HUES6 (cell line): ENCODE measurements around the gene MSL3B.
"Not testable (repeated sequence)": the region's sequence is repeated elsewhere in the genome, so short reads cannot be mapped to it uniquely, and the experiment has no call there.

Source experiments
- H3K27ac ChIP-seq: 2 replicates; pipeline ENCODE4 v1.7.0; 2013; ENCODE audit warnings: low read depth, mild to moderate bottlenecking, low read length, inconsistent platforms
- H3K27me3 ChIP-seq: 2 replicates; pipeline ENCODE4 v1.6.1; 2013; ENCODE audit warnings: low read length; ENCODE audit not compliant: control insufficient read depth, insufficient read depth
- H3K36me3 ChIP-seq: 2 replicates; pipeline ENCODE4 v1.6.1; 2013; ENCODE audit warnings: low read length; ENCODE audit not compliant: control insufficient read depth, insufficient read depth
- H3K4me1 ChIP-seq: 2 replicates; pipeline ENCODE4 v1.6.1; 2013; ENCODE audit warnings: low read length; ENCODE audit not compliant: control insufficient read depth, insufficient read depth
- H3K4me3 ChIP-seq: 2 replicates; pipeline ENCODE4 v1.5.1; 2013; ENCODE audit warnings: low read depth, low read length
- H3K9ac ChIP-seq: one replicate; pipeline ENCODE4 v1.6.1; 2013; ENCODE audit warnings: mild to moderate bottlenecking, low read length
- H3K9me3 ChIP-seq: 2 replicates; pipeline ENCODE4 v1.6.1; 2013; ENCODE audit warnings: low read depth, low read length; ENCODE audit not compliant: control insufficient read depth, insufficient read depth

Gene MSL3B

DNA sequence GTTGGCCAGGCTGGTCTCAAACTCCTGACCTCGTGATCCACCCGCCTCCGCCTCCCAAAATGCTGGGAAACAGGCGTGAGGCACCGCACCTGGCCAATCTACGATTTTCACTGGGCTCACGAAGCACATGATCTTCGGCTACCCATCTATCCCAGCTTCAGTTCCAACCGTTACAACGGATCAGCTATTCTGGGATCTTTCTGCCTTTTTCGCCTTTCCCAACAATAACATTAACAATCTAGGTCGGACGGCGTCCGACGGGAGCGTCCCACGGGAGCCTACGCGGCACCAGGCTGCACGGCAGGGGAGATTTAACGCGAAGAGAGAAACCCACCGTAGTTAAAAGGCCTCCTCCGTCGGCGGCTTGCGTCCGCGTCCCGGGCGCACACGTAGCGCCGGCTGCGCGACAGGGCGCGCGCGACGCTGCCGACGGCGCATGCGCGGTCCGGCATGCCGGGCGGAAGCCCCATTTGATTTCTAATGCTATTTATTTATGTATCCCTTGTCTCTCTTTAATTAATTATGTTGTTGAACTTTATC is at the start of gene MSL3B:
Gene MSL3B, minus strand, starts transcription at position 394 of the 540 bp plus-strand sequence.
- Histone ChIP-seq H3K9ac (peak within 1 kb of the TSS; percentile 86), H3K27ac (peak within 1 kb of the TSS; percentile 79), H3K27me3 (peaks cover 19% of the 10 kb centered on the region)

DNA sequence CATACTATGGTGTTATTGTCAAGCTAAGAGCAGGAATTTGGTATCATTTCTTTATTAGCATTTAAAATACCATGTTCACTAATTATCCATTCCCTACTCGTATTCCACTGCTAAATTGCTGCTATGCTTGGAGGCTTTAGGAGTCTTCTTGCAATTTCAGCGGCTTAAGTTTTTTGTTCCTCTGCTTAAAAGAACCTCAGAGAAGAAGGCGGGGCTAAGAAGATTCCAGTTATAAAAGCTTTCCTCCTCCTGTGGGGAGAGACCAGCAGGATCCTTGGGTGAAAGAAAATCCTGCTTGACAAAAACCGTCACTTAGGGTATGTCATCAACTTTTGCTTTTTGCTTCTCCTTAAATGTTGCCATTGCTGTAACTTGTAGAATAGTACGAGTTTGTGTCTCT is 48.9 kb upstream of the MSL3B start, which contains the start of gene TRPM8:
Gene TRPM8, plus strand, starts transcription at position 258 of the 400 bp plus-strand sequence. CDS start 9,165 bp downstream, outside the sequence.
- H3K27ac ChIP-seq, result no peak within 1 kb of the TSS
- H3K9ac ChIP-seq, result no peak within 1 kb of the TSS
- H3K27me3 ChIP-seq, result peaks cover 5% of the 10 kb centered on the region; the same call in 1 of the 2 replicates
- H3K4me3 ChIP-seq, result no peak within 1 kb of the TSS
- H3K9me3 ChIP-seq, result no peaks in the 10 kb centered on the region
- no peaks in the 10 kb centered on the region for H3K36me3 ChIP-seq
- 0 out of 2 replicates have a peak, but pooled peaks cover 4% of the 10 kb centered on the region for H3K4me1 ChIP-seq

More for the DNA sequence above, at the start of gene MSL3B:
- Histone ChIP-seq H3K4me1 (0 out of 2 replicates have a peak, but pooled peaks cover 5% of the 10 kb centered on the region), H3K4me3 (peak within 1 kb of the TSS; percentile 73), H3K9me3 (no peaks in the 10 kb centered on the region; the same call in 1 of the 2 replicates), H3K36me3 (peaks cover 16% of the 10 kb centered on the region)

DNA sequence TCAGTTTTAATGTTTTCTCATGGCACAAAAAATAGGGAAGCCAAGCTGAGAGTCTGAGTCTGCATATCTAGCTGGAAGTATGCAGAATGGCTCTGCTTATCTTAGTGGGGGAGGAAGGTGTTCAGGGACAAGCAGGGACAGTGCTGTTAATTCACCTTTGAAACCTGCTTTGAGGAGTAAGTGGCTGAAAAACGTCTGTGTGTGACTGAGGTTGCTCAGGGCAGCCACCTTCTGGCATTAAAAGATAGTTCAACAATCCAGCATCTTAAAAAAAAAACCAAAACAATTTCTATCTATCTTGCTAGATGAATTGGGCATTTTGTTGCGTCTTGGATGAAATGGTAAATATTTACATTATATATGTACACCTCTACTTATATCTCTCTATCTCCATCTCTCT is 46.9 kb upstream of the MSL3B start:
- H3K36me3 ChIP-seq, result no peaks in the 10 kb centered on the region
- H3K9me3 ChIP-seq, result no peaks in the 10 kb centered on the region
- H3K27ac ChIP-seq, result no peak overlapping the region
- peaks cover 5% of the 10 kb centered on the region; the same call in 1 of the 2 replicates for H3K27me3 ChIP-seq
- H3K9ac ChIP-seq, result no peak overlapping the region
- H3K4me1 ChIP-seq, result 0 out of 2 replicates have a peak, but pooled peaks cover 4% of the 10 kb centered on the region
- H3K4me3 ChIP-seq, result no peak overlapping the region

DNA sequence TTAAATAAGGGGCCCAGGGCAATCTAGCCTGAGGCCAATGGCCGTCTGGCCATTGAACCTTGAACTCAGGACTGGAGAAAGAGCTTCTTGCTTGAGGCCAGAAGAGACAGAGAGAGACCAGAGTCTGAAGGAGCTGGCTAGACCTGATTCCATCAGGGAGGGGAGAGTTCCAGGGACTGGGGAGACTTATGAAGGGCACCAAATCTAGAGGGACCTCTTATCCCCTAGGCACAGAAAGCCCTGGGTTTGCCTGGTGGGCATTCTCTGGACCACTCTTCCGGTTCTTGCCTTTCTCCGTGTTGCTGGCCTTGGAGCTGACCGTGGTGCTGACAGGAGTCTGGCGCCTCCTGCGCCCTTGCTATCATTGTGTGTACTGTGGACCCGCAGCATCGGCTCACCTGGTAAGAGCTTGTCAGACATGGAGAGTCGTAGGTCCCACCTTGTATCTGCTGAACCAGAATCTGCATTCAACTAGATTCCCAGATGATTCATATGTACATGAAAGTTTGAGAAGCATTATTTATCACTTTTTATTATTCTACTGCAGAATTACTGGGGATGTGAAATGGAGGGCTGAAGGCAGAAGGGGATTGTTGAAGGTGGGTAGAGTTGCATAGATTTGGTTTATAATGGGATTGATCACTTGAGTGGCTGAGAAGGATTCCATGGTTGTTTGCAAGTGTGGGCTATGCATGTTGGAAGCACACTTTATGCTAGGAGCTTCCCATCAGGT is 44.7 kb upstream of the MSL3B start:
- Histone ChIP-seq H3K4me3 (no peak overlapping the region), H3K27ac (no peak overlapping the region), H3K36me3 (no peaks in the 10 kb centered on the region), H3K9ac (no peak overlapping the region), H3K9me3 (no peaks in the 10 kb centered on the region), H3K4me1 (0 out of 2 replicates have a peak, but pooled peaks cover 4% of the 10 kb centered on the region), H3K27me3 (peaks cover 5% of the 10 kb centered on the region)

DNA sequence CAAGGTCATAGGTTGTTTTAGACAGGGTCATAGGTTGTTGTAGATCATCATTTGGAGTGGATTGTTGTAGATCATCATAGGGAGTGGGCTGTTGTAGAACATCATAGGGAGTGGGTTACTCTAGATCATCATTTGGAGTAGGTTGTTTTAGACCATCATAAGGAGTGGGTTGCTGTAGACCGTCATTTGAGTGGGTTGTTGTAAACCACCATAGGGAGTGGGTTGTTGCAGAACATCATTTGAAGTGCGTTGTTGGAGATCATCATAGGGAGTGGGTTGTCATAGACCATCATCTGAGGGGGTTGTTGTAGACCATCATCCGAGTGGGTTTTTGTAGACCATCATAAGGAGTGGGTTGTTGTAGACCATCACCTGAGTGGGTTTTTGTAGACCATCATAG is 39.4 kb upstream of the MSL3B start:
- Histone ChIP-seq H3K4me3 (no peak overlapping the region), H3K27ac (no peak overlapping the region), H3K4me1 (no peaks in the 10 kb centered on the region), H3K9me3 (peaks cover 3% of the 10 kb centered on the region; the same call in 1 of the 2 replicates), H3K9ac (no peak overlapping the region), H3K27me3 (peaks cover 3% of the 10 kb centered on the region), H3K36me3 (no peaks in the 10 kb centered on the region)

DNA sequence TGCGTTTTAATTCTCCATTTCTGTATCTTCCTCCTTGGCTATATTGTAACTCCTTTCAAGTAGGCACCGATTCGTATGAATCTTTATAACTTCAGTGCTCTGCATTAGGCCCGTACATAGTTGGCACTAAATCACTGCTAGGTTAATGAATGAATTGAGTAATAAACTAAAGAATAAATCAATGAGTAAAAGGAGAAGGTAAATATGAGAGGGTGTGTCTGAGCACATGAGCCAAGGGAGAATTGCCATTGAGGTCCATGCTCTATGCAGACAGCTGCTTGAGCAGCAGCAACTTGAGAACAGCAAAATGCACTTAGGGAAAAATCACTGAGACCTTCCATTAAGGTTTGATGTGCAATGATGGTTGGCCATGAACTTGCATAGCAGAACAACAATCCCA is 37.8 kb upstream of the MSL3B start:
- H3K27me3 ChIP-seq, result peaks cover 9% of the 10 kb centered on the region
- H3K4me3 ChIP-seq, result no peak overlapping the region
- H3K36me3 ChIP-seq, result no peaks in the 10 kb centered on the region
- H3K9me3 ChIP-seq, result peaks cover 3% of the 10 kb centered on the region; the same call in 1 of the 2 replicates
- no peaks in the 10 kb centered on the region for H3K4me1 ChIP-seq
- H3K9ac ChIP-seq, result no peak overlapping the region
- H3K27ac ChIP-seq, result no peak overlapping the region

DNA sequence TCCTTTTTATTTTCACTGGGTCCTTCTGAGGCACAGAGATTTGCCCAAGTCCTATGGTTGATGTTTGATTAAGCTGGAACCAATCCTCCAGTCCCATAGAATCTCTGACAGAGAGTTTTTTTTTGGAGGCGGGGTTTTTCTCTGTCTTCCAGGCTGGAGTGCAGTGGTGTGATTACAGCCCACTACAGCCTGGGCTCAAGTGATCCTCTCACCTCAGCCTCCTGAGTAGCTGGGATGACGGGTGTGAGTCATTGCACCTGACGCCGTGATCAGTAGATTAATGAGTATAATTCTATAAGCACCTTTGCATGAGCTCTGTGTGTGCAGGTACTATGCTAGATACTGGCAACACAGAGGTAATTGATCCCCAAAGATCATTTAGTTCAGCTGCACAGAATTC is 33.7 kb upstream of the MSL3B start:
- Histone ChIP-seq H3K27me3 (peaks cover 16% of the 10 kb centered on the region), H3K9ac (no peak overlapping the region), H3K36me3 (no peaks in the 10 kb centered on the region), H3K4me3 (no peak overlapping the region), H3K27ac (no peak overlapping the region), H3K9me3 (peaks cover 3% of the 10 kb centered on the region; the same call in 1 of the 2 replicates), H3K4me1 (no peaks in the 10 kb centered on the region)

DNA sequence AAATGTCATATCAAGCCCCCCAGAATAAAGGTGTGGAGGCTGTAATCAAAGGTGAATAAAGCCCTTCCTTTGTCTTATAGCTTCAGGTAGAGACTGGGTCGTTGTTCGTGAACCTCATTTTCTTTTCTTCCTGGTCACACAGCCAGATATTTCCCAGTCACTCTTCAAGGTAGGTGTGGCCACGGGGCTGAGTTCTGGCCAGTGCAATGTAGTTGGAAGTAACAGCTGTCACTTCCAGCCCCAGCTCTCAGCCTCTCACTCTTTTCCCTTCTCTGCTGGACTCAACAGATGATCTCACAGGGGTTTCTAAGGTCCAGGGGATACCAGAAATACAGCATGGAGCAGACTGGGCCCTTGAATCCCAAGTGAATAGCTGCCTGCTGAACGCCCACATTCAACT is 33.2 kb upstream of the MSL3B start:
- no peak overlapping the region for H3K27ac ChIP-seq
- no peaks in the 10 kb centered on the region for H3K4me1 ChIP-seq
- H3K9me3 ChIP-seq, result peaks cover 3% of the 10 kb centered on the region; the same call in 1 of the 2 replicates
- H3K4me3 ChIP-seq, result no peak overlapping the region
- no peaks in the 10 kb centered on the region for H3K36me3 ChIP-seq
- H3K9ac ChIP-seq, result no peak overlapping the region
- H3K27me3 ChIP-seq, result peaks cover 16% of the 10 kb centered on the region

DNA sequence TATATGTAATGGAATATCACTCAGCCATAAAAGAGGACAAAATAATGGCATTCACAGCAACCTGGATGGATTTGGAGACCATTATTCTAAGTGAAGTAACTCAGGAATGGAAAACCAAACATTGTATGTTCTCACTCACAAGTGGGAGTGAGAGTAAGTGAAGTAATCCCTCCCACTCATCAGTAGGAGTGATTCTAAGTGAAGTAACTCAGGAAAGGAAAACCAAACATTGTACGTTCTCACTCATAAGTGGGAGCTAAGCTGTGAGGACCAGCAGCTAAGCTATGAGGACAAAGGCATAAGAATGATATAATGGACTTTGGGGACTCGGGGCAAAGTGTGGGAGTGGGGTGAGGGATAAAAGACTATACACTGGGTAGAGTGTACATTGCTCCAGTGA is 28.1 kb upstream of the MSL3B start:
- peaks cover 10% of the 10 kb centered on the region for H3K27me3 ChIP-seq
- H3K27ac ChIP-seq, H3K4me3 ChIP-seq, H3K4me1 ChIP-seq, H3K9me3 ChIP-seq, H3K36me3 ChIP-seq, H3K9ac ChIP-seq: not testable (repeated sequence)

DNA sequence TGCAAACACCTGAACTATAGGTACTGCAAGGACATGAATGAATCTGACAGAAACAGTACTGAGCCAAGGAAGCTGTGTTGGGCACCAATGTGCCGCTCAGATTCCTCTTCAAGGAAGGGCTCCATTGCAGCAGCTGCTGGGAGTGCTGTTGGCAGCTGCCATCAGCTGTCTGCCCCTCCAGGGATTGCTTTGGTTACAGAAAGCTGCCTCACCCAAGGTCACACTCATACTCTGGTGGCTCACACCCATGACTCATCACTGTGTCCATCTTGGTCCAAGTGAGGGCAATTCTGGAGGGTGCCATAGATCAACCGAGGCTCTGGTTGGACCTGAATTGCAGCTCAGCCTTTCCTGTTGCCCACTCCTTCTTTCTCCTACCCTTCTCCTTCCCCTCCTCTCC is 24.6 kb upstream of the MSL3B start:
- H3K27ac ChIP-seq, result no peak overlapping the region
- no peaks in the 10 kb centered on the region for H3K4me1 ChIP-seq
- no peak overlapping the region for H3K9ac ChIP-seq
- H3K27me3 ChIP-seq, result peaks cover 4% of the 10 kb centered on the region; the same call in 1 of the 2 replicates
- no peaks in the 10 kb centered on the region for H3K9me3 ChIP-seq
- H3K4me3 ChIP-seq, result no peak overlapping the region
- no peaks in the 10 kb centered on the region for H3K36me3 ChIP-seq

DNA sequence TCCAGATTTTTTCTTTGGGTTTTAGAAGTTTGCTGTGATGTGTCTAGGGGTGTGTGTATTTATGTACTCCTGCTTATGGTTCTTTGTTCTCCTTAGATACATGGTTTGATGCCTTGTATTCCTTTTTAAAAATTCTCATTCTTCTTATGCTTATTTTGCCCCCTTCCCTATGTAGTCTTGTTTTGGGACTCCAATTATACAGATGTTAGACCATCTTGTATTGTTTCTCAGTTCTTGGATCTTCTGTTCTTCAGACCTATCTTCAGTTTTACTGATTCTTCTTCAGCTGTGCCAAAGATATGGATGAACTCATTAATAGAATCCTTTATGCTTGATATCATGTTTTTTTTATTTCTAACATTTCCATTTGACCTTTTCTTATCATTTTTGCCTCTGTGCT is 14.2 kb upstream of the MSL3B start:
- no peak overlapping the region for H3K9ac ChIP-seq
- no peaks in the 10 kb centered on the region for H3K36me3 ChIP-seq
- H3K4me1 ChIP-seq, result no peaks in the 10 kb centered on the region
- no peak overlapping the region for H3K27ac ChIP-seq
- peaks cover 13% of the 10 kb centered on the region for H3K9me3 ChIP-seq
- H3K4me3 ChIP-seq, result no peak overlapping the region
- peaks cover 6% of the 10 kb centered on the region; the same call in 1 of the 2 replicates for H3K27me3 ChIP-seq
